ENCODE results near the gene ZFYVE28.
A peak's percentile ranks its signal among the peaks of the same experiment; 100 is the strongest.
"Not testable (repeated sequence)": the region's sequence is repeated elsewhere in the genome, so short reads cannot be mapped to it uniquely, and the experiment has no call there.

ZFYVE28 gene

DNA sequence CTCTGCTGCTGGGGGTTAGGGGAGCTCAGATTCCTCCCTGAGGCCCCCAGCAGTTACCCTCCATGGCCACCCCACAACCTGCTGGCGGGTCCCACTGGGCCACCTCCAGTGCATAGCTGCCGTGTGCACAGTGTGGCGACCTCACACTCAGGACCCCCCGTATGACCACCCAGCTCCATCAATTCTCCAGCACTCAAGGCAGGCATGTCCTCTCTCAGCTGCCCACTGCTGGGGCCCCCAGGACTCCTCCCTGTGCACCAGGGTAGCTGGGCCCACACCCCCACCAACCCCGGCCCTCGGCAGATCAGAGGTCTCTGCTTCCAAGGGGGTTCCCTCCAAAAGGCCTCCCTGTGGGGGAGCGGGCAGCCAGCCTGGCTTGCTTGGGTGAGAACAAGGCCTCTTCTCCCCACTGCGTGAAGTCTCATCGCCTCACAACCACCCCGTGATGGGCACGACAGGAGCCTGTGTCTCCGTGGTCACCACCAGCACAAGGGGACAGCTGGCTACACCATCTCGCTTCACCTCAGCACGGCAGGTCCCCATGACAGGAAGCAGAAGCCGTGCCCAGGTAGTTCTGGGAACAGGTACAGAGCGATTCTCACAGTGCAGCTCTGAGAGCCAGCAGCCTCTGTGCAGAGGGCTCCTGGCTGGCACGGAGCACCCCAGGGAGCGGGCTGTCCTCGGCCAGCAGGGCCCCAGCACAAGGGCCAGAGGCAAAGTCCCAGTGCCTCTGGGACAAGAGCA, 171.9 kb downstream of the ZFYVE28 start:
- peak; percentile 37 for DNase-seq

DNA sequence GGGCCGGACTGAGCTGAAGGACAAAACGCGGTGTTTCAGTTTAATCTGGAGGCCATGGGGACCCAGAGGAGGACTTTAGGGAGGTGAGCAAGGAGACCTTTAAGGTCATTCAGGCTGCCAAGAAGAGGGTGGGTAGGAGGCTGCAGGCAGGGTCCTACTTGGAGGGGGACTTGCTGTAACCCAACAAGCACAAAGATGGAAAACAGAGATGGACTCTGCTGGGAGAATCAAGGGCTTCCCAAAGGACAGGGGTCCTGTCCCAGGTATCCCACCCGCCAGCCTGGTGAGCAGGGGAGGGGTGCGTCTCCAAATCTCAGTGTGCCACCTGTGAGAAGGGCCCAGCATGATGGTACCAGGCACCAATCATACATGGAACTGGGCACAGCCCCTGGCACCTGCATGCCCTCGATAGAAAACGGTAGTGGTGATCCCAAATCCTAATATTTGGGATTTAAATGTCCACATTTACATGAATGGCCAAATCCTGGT, 172.6 kb downstream of the ZFYVE28 start:
- DNase-seq, result no peak

DNA sequence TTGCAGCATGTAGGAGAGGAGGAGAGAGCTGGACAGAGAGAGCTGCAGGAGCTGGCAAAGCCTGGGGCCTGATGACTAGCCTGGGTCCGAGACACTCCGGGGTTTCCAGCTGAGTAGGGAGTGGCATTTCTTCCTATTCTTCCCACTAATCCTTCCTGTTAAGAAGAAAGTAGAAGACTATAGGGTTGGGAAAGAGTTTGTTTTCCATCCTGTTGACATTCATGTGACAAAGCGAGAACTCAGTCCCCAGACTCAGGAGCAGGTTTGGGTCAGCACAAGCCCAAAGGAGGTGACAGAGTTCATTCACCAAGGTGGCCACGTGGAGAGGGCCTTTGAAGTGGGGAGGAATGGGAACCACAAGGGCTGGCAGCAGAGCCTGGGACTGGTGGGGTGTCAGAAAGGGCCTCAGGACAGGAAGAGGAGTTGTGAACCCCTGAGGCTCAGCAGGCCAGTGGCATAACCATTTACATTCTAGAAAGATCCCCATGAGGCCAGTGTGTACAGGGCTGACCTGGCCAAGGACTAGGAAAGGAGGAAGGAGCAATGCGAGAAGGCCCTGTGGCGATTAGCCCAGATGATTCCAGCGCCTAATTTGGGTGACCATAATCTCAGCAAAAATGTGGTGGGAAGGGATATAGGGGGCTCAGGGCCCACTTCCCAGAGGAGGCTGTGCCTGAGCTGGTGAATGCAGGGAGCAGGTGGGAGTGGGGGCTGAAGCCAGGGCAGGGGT, 173.2 kb downstream of the ZFYVE28 start:
- peak; percentile 40 for DNase-seq

DNA sequence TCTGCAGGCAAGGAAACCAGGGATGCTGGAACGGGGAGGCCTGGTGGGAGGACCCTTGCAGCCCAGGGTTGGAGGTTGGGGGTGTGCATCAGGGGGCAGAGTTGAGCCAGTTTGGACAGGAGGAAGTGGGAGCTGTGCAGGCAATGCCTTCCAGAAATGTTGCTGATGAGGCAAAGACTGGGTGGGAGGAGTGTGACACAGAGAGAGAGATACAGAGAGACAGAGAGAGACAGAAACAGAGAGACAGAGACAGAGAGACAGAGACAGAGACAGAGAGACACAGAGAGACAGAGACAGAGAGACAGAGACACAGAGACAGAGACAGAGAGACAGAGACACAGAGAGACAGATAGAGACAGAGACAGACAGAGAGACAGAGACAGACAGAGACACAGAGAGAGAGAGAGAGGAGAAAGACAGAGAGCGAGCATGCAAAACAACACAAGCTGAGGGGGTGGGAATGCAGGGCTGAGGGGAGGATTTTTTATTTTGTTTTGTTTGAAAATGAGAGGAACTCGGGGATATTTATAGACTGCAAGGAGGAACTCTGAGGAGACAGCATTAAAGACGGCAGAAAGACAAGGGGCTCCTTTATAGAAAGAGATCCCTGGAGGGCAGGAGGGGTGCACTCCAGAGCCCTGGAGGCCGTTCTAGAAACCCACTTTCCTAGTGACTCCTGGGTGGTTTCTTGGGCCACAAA, 174.6 kb downstream of the ZFYVE28 start:
- DNase-seq, result peak; percentile 60

DNA sequence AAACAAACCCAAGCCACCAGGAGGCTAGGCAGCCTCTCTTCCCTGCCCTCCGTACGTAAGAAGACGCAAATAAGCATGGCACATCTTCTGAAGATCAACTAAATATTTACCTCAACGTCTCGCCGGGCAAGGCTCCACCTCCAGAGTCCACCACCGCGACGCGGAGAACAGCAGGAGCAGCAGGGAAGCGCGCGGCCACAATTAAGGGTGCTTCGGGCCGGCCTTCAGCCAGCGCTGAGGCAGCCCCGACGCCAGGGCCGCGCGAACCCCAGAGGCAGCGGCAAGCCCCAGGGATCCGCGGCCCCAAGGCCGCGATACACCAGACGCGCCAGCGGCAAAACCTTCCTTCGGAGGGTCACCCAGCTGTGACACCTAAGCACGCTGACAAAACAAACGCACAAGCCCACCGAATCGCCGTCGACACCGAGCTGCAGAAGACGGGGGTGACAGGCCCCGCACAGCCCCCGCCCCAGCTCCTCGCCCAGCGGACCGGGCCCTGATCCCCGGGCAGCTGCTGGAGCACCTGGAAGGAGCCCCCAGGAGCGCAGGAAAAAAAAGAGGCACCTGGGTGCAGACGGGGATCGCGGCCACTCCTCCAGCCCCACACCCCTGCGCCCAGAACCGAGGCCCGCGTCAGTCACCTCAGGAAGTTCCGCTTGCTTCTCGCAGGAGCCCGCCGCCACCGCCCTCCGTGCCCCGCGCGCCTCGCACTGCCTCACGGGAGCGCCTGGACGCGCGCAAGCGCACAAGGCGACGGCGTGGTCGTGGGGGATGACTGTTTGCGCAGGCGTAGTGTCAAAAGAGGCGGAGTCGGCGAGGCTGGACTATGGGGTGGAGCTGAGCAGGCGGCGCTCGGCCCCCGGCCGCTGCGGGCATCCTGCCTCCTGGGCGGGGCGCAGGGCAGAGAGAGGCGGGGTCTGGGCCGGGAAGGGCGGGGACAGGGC, 176.8 kb downstream of the ZFYVE28 start, which contains the start of the genes HAUS3 and POLN:
HAUS3 (minus strand) TSS at position 712 of the 944 bp plus-strand sequence. CDS start 1,175 bp downstream, outside the sequence.
POLN (minus strand) TSS at position 712 of the 944 bp plus-strand sequence. CDS start 12,890 bp downstream, outside the sequence.
- DNase-seq, result peak; percentile 99

DNA sequence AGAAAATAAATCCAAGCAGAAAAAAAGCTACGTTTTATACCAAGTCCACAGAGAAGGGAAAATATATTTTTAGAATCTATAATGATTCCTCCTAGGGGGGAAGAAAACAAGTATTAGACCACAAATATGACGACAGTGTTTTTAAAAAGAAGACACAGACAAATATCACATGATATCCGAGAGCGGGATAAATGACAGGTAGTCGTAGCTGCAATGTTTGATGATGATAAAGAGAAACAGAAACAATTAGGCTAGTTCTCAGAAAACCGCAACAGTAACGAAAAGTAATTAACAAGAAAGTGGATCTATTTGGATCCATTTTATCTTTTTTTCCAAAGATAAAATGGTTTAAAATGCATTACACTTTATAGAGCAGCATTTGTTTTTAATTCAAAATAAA, 177.4 kb downstream of the ZFYVE28 start:
- DNase-seq, result no peak

DNA sequence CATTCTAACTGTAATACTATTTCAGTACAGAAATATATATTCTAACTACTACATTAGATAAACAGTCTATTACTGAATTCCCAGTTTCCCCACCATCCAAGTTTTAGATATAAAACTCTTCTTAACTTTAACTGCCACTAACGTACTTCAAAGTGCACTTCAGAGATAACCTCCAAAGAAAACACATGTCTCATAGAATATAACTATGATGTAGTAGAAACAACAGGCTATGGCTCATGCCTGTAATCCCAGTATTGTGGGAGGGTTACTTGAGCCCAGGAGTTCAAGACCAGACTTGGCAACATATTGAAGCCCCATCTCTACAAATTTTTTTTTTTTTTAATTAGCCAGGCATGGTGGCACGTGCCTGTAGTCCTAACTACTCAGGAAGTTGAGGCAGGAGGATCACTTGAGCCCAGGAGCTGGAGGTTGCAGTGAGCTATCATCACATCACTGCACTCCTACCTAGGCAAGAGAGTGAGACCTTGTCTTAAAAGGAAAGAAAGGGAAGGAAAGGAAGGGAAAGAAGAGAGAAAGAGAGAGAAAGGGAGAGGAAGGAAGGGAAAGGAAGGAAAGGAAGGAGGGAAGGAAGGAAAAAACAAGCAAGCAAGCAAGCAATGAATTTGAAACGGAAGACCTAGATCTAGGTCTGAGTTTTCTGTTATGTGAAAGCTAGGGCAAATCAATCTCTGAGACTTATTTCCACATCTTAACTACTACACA, 181.3 kb downstream of the ZFYVE28 start:
- DNase-seq, result no peak

DNA sequence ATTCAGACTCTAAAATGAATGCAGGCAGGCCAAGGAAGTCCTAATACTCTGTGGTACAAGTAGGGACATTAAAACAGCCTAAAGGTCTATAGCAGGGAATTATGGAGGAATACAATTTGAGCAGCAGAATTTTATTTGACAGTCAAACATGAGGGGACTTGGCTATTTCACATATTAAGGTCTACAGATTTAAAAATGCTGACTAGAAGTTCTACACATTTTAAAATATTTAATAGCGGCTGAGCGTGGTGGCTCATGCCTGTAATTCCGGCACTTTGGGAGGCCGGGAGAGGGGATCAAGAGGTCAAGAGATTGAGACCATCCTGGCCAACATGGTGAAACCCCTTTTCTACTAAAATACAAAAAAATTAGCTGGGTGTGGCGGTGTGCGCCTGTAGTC, 187.4 kb downstream of the ZFYVE28 start:
- DNase-seq, result no peak

DNA sequence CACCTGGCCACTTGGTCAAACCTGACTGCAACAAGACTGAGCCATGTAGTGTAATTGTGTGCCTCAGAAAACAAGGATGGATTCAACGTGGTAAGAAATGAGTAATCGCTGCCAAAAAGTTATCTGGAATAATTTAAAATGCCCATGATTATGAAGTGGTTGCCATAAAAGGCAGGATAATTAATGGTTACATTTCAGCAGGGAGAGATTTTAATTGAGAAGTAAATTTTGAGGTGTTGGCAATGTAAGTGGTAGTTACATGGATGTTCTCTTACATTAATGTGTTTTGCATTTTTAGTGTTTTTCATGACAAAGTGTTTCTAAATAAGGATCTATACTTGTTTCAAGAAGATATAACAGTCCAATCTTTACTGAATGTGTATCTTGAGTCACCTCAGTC, 192.2 kb downstream of the ZFYVE28 start:
- no peak for DNase-seq

DNA sequence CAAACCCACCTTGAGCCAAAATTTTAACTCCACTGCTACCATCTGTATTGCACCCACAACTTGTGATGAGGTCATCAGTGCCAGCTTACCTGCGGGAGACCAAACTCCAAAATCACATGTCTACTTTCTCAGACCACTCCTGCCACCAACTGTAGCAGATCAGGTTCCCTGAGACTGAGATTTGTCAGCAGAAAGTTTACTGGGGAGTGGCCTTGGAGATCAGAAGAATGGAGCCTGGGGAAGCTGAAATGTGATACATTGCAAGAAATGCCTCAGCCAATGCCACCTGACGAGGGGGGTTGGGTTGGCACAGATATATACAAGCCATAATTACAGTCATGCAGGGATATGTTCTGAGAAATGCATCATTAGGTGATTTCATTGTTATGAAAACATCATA, 195.6 kb downstream of the ZFYVE28 start:
- DNase-seq, result no peak

DNA sequence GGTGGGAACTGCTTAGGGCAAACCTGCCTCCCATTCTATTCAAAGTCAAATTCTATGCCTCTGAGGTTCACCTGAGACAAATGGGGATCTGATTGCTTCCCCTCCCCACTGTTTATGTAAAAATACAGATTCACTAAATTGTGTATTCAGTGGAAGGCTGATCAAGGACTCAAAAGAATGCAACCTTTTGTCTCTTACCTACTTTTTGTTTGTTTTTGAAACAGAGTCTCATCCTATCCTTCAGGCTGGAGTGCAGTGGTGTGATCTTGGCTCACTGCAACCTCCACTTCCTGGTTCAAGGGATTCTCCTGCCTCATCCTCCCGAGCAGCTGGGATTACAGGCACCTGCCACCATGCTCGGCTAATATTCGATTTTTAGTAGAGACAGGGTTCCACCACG, 197.1 kb downstream of the ZFYVE28 start:
- DNase-seq, result not testable (repeated sequence)

DNA sequence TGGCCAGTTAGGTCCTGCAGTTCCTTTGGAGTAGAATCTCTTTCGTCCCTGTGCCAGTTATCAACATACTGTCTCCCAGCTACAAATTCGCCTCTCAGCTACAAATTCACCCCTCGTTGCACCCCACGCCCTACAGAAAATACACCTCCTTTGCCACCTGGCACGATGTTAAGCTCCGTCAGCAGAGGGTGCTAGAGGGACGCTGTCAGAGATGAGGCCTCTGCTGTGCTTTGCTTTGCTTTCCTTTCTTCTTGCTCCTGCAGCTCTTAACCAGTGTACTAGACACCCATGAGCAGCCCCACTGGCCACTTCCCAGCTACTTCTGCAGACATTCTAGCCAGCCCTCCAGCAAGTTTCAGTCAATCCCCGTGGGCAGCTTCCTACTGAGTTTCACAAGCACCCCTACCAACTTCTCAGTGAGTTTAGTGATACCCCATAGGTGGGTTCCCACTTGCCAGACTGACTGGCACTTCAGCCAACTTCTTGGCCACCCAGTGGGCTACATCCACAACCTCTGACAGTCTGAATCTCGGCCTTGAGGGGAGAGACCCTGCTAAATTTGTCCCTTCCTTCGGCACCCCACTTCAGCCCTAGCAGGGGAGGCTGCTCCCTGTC, 198.3 kb downstream of the ZFYVE28 start:
- DNase-seq, result peak; percentile 81
